HUES48 (cell line): ENCODE data around the gene RIC8B.

Source experiments
- H3K27ac ChIP-seq: one replicate; pipeline ENCODE4 v1.7.0; 2013; ENCODE audit warnings: low read depth, low read length, inconsistent platforms
- H3K27me3 ChIP-seq: 2 replicates; pipeline ENCODE4 v1.6.1; 2013; ENCODE audit warnings: mild to moderate bottlenecking, low read length; ENCODE audit not compliant: control insufficient read depth, insufficient read depth
- H3K36me3 ChIP-seq: 2 replicates; pipeline ENCODE4 v1.6.1; 2013; ENCODE audit warnings: low read length; ENCODE audit not compliant: control insufficient read depth, insufficient read depth
- H3K4me1 ChIP-seq: 2 replicates; pipeline ENCODE4 v1.6.1; 2013; ENCODE audit warnings: mild to moderate bottlenecking, low read length; ENCODE audit not compliant: control insufficient read depth, insufficient read depth
- H3K4me3 ChIP-seq: 2 replicates; pipeline ENCODE4 v1.5.1; 2013; ENCODE audit warnings: mild to moderate bottlenecking, low read depth, low read length
- H3K9ac ChIP-seq: 2 replicates; pipeline ENCODE4 v1.6.1; 2013; ENCODE audit warnings: mild to moderate bottlenecking, low read depth, low read length, moderate library complexity
- H3K9me3 ChIP-seq: 2 replicates; pipeline ENCODE4 v1.6.1; 2013; ENCODE audit warnings: low read length; ENCODE audit not compliant: control insufficient read depth, insufficient read depth

Gene RIC8B

DNA sequence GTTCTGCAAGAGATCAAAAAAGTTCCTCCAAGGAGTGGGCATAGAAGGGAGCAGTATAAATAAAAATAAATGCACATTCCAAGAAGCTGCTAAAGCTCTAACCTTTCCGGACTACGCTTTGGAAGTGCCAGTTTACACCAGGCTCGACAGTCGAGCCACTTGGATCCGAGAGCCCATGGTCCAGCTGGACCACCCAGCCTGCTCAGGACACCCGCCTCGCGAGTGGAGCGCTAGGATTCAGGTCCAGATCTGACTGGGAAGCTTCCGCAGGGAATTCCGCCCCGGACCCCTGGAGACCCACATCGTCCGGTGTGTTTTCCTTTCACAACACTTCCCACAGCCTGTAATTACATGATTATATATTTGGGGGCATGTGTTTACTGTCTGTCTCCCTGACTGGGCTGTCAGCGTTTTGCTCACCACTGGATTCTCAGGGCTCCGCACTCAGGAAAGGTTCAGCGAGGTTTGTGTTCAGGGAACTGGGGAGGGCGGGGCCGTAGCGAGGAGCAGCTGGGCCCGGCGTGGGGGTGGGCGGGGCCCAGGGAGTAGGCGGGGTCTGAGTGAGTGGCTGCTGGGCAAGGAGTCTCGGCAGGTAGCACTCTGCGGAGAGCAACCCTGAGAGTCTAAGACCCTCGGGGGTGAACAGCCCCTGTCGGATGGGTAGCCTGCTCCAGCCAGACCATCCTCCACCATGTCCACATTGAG lies 128.9 kb downstream of the RIC8B start:
- no peak overlapping the region for H3K9ac ChIP-seq
- H3K36me3 ChIP-seq, result no peaks in the 10 kb centered on the region
- peak overlapping the region; percentile 67 for H3K4me3 ChIP-seq
- H3K27ac ChIP-seq, result no peak overlapping the region
- peaks cover 32% of the 10 kb centered on the region for H3K27me3 ChIP-seq
- H3K9me3 ChIP-seq, result no peaks in the 10 kb centered on the region
- no peaks in the 10 kb centered on the region for H3K4me1 ChIP-seq

DNA sequence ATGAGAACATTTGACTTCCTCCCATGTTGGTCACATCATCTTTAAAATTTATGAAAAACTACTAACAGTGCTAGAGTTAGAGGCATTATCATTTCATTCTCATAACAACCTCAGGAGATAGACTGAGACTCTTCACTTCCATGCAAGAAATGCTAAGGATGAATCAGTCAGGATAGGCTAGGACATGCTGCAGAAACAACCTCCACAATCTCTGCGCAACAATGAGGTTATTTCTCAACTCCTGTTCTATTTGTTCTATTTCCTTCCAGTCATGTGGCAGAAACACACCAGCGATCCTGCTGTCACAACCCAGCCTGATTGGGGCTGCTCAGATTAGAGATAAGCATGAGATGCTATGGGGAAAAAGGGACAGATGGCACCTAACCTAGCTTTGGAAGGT lies 132.2 kb downstream of the RIC8B start:
- Histone ChIP-seq H3K9ac (no peak overlapping the region), H3K27ac (no peak overlapping the region), H3K4me1 (no peaks in the 10 kb centered on the region), H3K4me3 (no peak overlapping the region), H3K27me3 (peaks cover 22% of the 10 kb centered on the region), H3K9me3 (no peaks in the 10 kb centered on the region), H3K36me3 (no peaks in the 10 kb centered on the region)

DNA sequence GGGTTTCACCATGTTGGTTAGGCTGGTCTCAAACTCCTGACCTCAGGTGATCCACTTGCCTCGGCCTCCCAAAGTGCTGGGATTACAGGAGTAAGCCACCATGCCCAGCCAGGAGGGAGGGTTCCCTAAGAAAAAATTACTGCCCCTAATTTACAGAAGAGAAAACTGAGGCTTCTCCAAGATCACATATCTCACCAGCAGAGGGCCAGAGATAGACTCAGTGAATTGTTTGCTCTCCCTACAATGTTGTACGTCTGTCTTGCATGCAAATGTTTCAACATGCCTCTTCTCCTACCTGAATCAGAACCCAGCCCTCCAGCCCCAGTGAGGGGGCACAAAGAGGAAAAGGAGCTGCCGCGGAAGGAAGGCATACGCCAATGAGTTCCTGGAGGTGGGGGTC lies 132.9 kb downstream of the RIC8B start:
- Histone ChIP-seq H3K4me3 (no peak overlapping the region), H3K9ac (no peak overlapping the region), H3K9me3 (no peaks in the 10 kb centered on the region), H3K27ac (no peak overlapping the region), H3K4me1 (no peaks in the 10 kb centered on the region), H3K36me3 (no peaks in the 10 kb centered on the region), H3K27me3 (peaks cover 15% of the 10 kb centered on the region)

DNA sequence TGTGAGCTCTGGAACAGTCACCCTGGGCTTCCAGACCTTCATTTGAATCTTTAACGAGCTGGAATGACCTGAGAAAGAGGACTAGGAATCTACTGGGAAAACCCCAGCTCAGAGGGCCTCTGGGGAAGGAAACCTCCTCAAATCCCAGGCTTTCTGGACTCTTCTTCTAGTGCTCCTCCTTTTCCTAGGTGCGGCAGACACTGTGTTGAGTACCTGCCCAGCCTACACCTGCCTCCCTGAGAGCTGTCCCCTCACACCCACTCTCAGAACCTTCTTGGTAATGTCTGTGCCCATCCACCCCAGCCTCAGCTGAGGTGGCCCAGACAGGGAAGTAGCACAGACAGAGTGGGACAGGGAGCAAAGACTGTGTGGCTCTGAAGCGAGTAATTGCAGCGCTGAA lies 133.4 kb downstream of the RIC8B start:
- H3K4me3 ChIP-seq, result no peak overlapping the region
- H3K27ac ChIP-seq, result no peak overlapping the region
- no peaks in the 10 kb centered on the region for H3K36me3 ChIP-seq
- H3K27me3 ChIP-seq, result peaks cover 11% of the 10 kb centered on the region
- no peaks in the 10 kb centered on the region for H3K4me1 ChIP-seq
- no peaks in the 10 kb centered on the region for H3K9me3 ChIP-seq
- H3K9ac ChIP-seq, result no peak overlapping the region

- Histone ChIP-seq H3K27me3 (peaks cover 5% of the 10 kb centered on the region; the same call in 1 of the 2 replicates), H3K4me3 (no peak overlapping the region), H3K4me1 (no peaks in the 10 kb centered on the region), H3K27ac (no peak overlapping the region), H3K9me3 (no peaks in the 10 kb centered on the region), H3K36me3 (no peaks in the 10 kb centered on the region), H3K9ac (no peak overlapping the region)
Measured at GRCh38 chr12:106908561-106908960, 134.1 kb downstream of the RIC8B start.

DNA sequence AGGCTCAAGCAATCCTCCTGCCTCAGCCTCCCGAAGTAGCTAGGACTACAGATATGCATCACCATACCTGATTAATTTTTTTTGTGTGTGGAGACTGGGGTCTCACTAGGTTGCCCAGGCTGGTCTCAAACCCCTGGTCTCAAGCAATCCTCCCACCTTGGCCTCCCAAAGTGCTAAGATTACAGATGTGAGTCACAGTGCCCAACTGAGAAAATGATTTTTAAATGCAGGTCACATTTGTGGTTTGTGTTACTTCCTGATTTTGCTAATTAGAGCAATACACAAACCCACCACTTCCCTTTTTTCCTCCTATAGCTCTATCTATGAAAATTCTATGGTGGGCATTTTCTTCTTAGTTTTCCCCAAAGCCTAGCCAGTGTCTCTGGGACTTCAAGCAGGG lies 135.7 kb downstream of the RIC8B start:
- no peak overlapping the region for H3K27ac ChIP-seq
- no peak overlapping the region for H3K9ac ChIP-seq
- H3K27me3 ChIP-seq, result no peaks in the 10 kb centered on the region
- no peaks in the 10 kb centered on the region for H3K9me3 ChIP-seq
- H3K4me1 ChIP-seq, result no peaks in the 10 kb centered on the region
- no peaks in the 10 kb centered on the region for H3K36me3 ChIP-seq
- no peak overlapping the region for H3K4me3 ChIP-seq

GRCh38 chr12:106911581-106911980 lies 137.1 kb downstream of the RIC8B start:
- Histone ChIP-seq H3K4me1 (no peaks in the 10 kb centered on the region), H3K4me3 (no peak overlapping the region), H3K9me3 (no peaks in the 10 kb centered on the region), H3K9ac (no peak overlapping the region), H3K36me3 (no peaks in the 10 kb centered on the region), H3K27ac (no peak overlapping the region), H3K27me3 (no peaks in the 10 kb centered on the region)

DNA sequence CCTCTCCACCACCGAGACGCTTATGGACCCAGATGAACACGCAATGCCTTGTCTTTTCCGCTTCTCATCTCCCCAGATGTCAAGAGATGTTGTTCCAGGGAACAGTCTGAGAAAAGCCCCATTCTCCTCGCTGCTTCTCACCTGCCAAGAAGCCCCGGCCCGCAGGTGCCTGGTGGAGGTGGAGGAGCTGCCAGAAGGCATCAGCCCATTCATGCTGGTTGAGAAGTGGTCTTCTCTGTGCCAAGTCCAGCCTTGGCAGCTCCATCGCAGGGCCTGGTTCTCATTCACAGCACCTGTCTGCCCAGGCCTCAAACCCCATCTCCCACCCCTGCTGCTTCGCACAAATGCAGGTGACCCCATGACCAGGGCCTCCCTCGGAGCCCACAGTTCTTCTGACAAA lies 139.0 kb downstream of the RIC8B start:
- H3K9me3 ChIP-seq, result no peaks in the 10 kb centered on the region
- no peaks in the 10 kb centered on the region for H3K27me3 ChIP-seq
- no peak overlapping the region for H3K4me3 ChIP-seq
- peaks cover 11% of the 10 kb centered on the region for H3K4me1 ChIP-seq
- no peak overlapping the region for H3K27ac ChIP-seq
- H3K9ac ChIP-seq, result no peak overlapping the region
- no peaks in the 10 kb centered on the region for H3K36me3 ChIP-seq

- H3K9me3 ChIP-seq, result no peaks in the 10 kb centered on the region
- no peak overlapping the region for H3K27ac ChIP-seq
- no peak overlapping the region for H3K4me3 ChIP-seq
- H3K27me3 ChIP-seq, result no peaks in the 10 kb centered on the region
- H3K36me3 ChIP-seq, result no peaks in the 10 kb centered on the region
- H3K9ac ChIP-seq, result no peak overlapping the region
- peaks cover 23% of the 10 kb centered on the region for H3K4me1 ChIP-seq
Measured at GRCh38 chr12:106914796-106915634, 140.5 kb downstream of the RIC8B start.

- Histone ChIP-seq H3K36me3 (no peaks in the 10 kb centered on the region), H3K27ac (no peak overlapping the region), H3K9me3 (no peaks in the 10 kb centered on the region), H3K4me1 (peaks cover 23% of the 10 kb centered on the region), H3K9ac (no peak overlapping the region), H3K4me3 (no peak overlapping the region), H3K27me3 (no peaks in the 10 kb centered on the region)
Measured at GRCh38 chr12:106915635-106916026, 141.1 kb downstream of the RIC8B start.

GRCh38 chr12:106917503-106917902 lies 143.0 kb downstream of the RIC8B start:
- Histone ChIP-seq H3K36me3 (no peaks in the 10 kb centered on the region), H3K4me1 (peaks cover 23% of the 10 kb centered on the region), H3K4me3 (no peak overlapping the region), H3K27ac (peak overlapping the region; percentile 12), H3K9me3 (no peaks in the 10 kb centered on the region), H3K9ac (no peak overlapping the region), H3K27me3 (no peaks in the 10 kb centered on the region)
